Vagina (tissue), 2 donors: ENCODE data around the gene KRT85.

Source experiments
- POLR2A ChIP-seq, 2 donors: fragments of 450-650 bp; IDR thresholded peaks; one replicate each; pipeline ENCODE4 v1.6.1; 2017; ENCODE audit warnings: antibody characterized with exemption in 2 of 2, mild to moderate bottlenecking in 2 of 2, moderate library complexity in 2 of 2
- TF ChIP-seq, protein P1 (sequence below), 3 experiments: fragments of 450-650 bp in 2 of 3; fragments of 200-600 bp in 1 of 3; sonication (generic) in 1 of 3; IDR thresholded peaks; one replicate each; pipeline ENCODE4 v1.5.1; 2017 to 2019; ENCODE audit warnings: antibody characterized with exemption in 3 of 3, mild to moderate bottlenecking in 2 of 3, moderate library complexity in 2 of 3

DNA sequence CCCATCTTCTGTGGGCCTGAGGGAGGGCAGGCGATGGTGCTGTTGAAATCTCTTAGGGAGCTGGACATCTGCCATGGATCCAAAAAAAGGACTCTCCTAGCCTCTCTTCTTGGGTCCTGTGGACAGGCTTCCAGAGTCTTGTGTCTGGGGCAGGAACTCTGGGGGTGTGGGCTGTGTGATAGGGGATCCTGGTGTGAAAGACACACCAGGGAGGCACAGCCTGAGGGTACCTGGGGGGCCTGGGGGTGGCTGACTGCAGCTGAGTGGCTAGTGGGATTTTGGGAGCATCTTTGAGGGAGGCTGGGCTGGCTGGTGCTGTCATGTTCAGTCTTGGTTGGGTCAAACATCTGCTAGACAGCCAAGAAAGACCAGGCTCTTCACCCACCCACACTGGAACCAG, 44.3 kb downstream of the KRT85 start:
- no peak for TF ChIP-seq POLR2A (IDR thresholded peaks at IDR 0.05)
- TF ChIP-seq, protein P1, sequence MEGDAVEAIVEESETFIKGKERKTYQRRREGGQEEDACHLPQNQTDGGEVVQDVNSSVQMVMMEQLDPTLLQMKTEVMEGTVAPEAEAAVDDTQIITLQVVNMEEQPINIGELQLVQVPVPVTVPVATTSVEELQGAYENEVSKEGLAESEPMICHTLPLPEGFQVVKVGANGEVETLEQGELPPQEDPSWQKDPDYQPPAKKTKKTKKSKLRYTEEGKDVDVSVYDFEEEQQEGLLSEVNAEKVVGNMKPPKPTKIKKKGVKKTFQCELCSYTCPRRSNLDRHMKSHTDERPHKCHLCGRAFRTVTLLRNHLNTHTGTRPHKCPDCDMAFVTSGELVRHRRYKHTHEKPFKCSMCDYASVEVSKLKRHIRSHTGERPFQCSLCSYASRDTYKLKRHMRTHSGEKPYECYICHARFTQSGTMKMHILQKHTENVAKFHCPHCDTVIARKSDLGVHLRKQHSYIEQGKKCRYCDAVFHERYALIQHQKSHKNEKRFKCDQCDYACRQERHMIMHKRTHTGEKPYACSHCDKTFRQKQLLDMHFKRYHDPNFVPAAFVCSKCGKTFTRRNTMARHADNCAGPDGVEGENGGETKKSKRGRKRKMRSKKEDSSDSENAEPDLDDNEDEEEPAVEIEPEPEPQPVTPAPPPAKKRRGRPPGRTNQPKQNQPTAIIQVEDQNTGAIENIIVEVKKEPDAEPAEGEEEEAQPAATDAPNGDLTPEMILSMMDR (IDR thresholded peaks at IDR 0.05), result no peak
